ENCODE results near the gene IZUMO4.

GRCh38 chr19:2062389-2062729 lies 34.4 kb upstream of the IZUMO4 start:
- TF ChIP-seq POLR2AphosphoS5 (IDR thresholded peaks at IDR 0.05), result no peak
- no peak for TF ChIP-seq CTCF (IDR thresholded peaks at IDR 0.05)
- TF ChIP-seq EP300 (IDR thresholded peaks at IDR 0.05), result no peak
- no peak for TF ChIP-seq POLR2A (IDR thresholded peaks at IDR 0.05)
